Endothelial cell of umbilical vein (primary cell): Measurements from ENCODE around the gene SLC16A11. TPM values are rescaled to one million over a fixed set of nuclear protein-coding genes. Genes with fewer than 3 reads are reported as not detected.

Experiments used
- BruUV-seq: library from RNA; stranded (reverse); fragments of 400-500 nt; replicated peaks from 2 replicates; lab custom pipeline; 2021; lab: Mats Ljungman, UMichigan
- CTCF ChIA-PET: fragments of 300-600, 350-600 bp; sonication (Branson Sonifier 250); formaldehyde crosslinking; loops from one replicate; lab custom pipeline; 2021; ENCODE audit warnings: antibody characterized with exemption, inconsistent platforms; lab: Charles Lee
- POLR2A ChIA-PET: fragments of 300-600, 350-600 bp; sonication (Branson Sonifier 250); formaldehyde crosslinking; loops from one replicate; lab custom pipeline; 2021; ENCODE audit warnings: antibody characterized with exemption, inconsistent platforms; lab: Charles Lee
- DNase-seq: peaks from one replicate; pipeline ENCODE4 v3.0.0-alpha.2; 2011; ENCODE audit warnings: low read depth, low spot score
- FAIRE-seq: peaks from 2 replicates; lab custom pipeline; 2011; peaks lifted over from hg19 to GRCh38; lab: Jason Lieb, UNC
- H2AFZ ChIP-seq: 2 replicates; pipeline ENCODE4 v1.6.0; 2012; ENCODE audit warnings: low read depth, low read length, control low read depth, inconsistent platforms
- H3K27ac ChIP-seq: 2 replicates; pipeline ENCODE4 v1.5.1; 2011; ENCODE audit warnings: low read depth, mild to moderate bottlenecking, control low read depth, low read length, moderate library complexity; ENCODE audit not compliant: insufficient read depth
- H3K27me3 ChIP-seq, 2 experiments: 2 replicates each; pipeline versions ENCODE4 v1.6.0 to v1.6.1; 2011; ENCODE audit warnings: low read length in 2 of 2, mixed read lengths in 1 of 2; ENCODE audit not compliant: control insufficient read depth in 2 of 2, insufficient read depth in 2 of 2
- H3K36me3 ChIP-seq, 2 experiments: 2 replicates in 1 of 2; 3 replicates in 1 of 2; pipeline ENCODE4 v1.5.1; 2011; ENCODE audit warnings: low read length in 2 of 2, mild to moderate bottlenecking in 1 of 2, moderate library complexity in 1 of 2; ENCODE audit not compliant: control insufficient read depth in 2 of 2, insufficient read depth in 2 of 2; ENCODE audit errors: extremely low read depth in 1 of 2
- H3K4me1 ChIP-seq: 3 replicates; pipeline ENCODE4 v1.5.1; 2011; ENCODE audit warnings: mild to moderate bottlenecking, low read length; ENCODE audit not compliant: control insufficient read depth, insufficient read depth; ENCODE audit errors: extremely low read depth
- H3K4me2 ChIP-seq: 2 replicates; pipeline ENCODE4 v1.6.1; 2011; ENCODE audit warnings: low read length, control low read depth, mixed read lengths; ENCODE audit not compliant: insufficient read depth
- H3K4me3 ChIP-seq, 3 experiments: fragments of 200-600 bp in 1 of 3; sonication (generic), shearing (Covaris generic) in 1 of 3; replicated peaks in 1 of 3; 2 replicates each; pipeline ENCODE4 v1.5.1; 2011 to 2016; ENCODE audit warnings: control low read depth in 3 of 3, low read length in 3 of 3, mild to moderate bottlenecking in 2 of 3, inconsistent platforms in 1 of 3, low read depth in 1 of 3, moderate library complexity in 1 of 3; ENCODE audit not compliant: insufficient read depth in 1 of 3
- H3K79me2 ChIP-seq: 2 replicates; pipeline ENCODE4 v1.6.0; 2012; ENCODE audit warnings: low read length, inconsistent platforms; ENCODE audit not compliant: control insufficient read depth, insufficient read depth
- H3K9ac ChIP-seq: replicated peaks from 2 replicates; pipeline ENCODE3; 2011; ENCODE audit warnings: low read length, control low read depth; ENCODE audit not compliant: insufficient read depth; ENCODE audit errors: extremely low read depth
- H3K9me1 ChIP-seq: replicated peaks from 3 replicates; pipeline ENCODE4 v1.6.0; 2011; ENCODE audit warnings: mild to moderate bottlenecking, low read length; ENCODE audit not compliant: control insufficient read depth, insufficient read depth; ENCODE audit errors: extremely low read depth
- H3K9me3 ChIP-seq: replicated peaks from 2 replicates; pipeline ENCODE4 v1.5.1; 2012; ENCODE audit warnings: low read length, inconsistent platforms; ENCODE audit not compliant: control insufficient read depth, insufficient read depth
- H4K20me1 ChIP-seq: replicated peaks from 2 replicates; pipeline ENCODE3; 2011; ENCODE audit warnings: mild to moderate bottlenecking, low read length; ENCODE audit not compliant: control insufficient read depth, insufficient read depth; ENCODE audit errors: extremely low read depth
- CTCF ChIP-seq, 2 donors: IDR thresholded peaks; 1 replicate in 1 of 2; 2 replicates in 1 of 2; pipeline ENCODE4 v1.5.1; 2011; ENCODE audit warnings: low read length in 2 of 2, mild to moderate bottlenecking in 2 of 2, moderate library complexity in 2 of 2, control low read depth in 1 of 2, inconsistent platforms in 1 of 2, low read depth in 1 of 2; ENCODE audit not compliant: insufficient read depth in 1 of 2; ENCODE audit errors: extremely low read depth in 1 of 2
- EZH2 ChIP-seq: IDR thresholded peaks from 2 replicates; pipeline ENCODE4 v1.6.1; 2012; ENCODE audit warnings: borderline replicate concordance, low read depth, mild to moderate bottlenecking, moderate library complexity, low read length, inconsistent platforms; ENCODE audit not compliant: severe bottlenecking
- FOS ChIP-seq: IDR thresholded peaks from 2 replicates; pipeline ENCODE4 v1.6.1; 2011; ENCODE audit warnings: mild to moderate bottlenecking, low read length, moderate library complexity, borderline replicate concordance; ENCODE audit not compliant: insufficient read depth
- GATA2 ChIP-seq: IDR thresholded peaks from 2 replicates; pipeline ENCODE4 v1.7.0; 2011; ENCODE audit warnings: low read depth, mild to moderate bottlenecking, moderate library complexity, mixed read lengths, low read length; ENCODE audit not compliant: insufficient read length, insufficient read depth
- JUN ChIP-seq: IDR thresholded peaks from 2 replicates; pipeline ENCODE4 v1.6.1; 2011; ENCODE audit warnings: borderline replicate concordance, low read depth; ENCODE audit not compliant: insufficient read length, insufficient read depth
- MYC ChIP-seq: IDR thresholded peaks from one replicate; pipeline ENCODE4 v1.6.1; 2011; ENCODE audit warnings: mild to moderate bottlenecking, low read depth, low read length
- POLR2A ChIP-seq: IDR thresholded peaks from 2 replicates; pipeline ENCODE4 v1.6.1; 2012; ENCODE audit warnings: low read depth, mild to moderate bottlenecking, control low read depth, low read length
- POLR2AphosphoS5 ChIP-seq: IDR thresholded peaks from 2 replicates; pipeline ENCODE4 v1.6.1; 2012; ENCODE audit warnings: low read depth, mild to moderate bottlenecking, control low read depth, low read length, moderate library complexity; ENCODE audit not compliant: insufficient read depth
- dilution Hi-C: fragments of 300-500 bp; cut with MboI; formaldehyde crosslinking; loops from one replicate; pipeline ENCODE4 v1.15.0; 2019; ENCODE audit warnings: low sequenced_read_pairs; ENCODE audit not compliant: extremely low pct_ligation_motif_present
- intact Hi-C: fragments of 100-400 bp; cut with micrococcal nuclease; formaldehyde crosslinking; loops from one replicate; pipeline ENCODE4 v1.10.0; 2022
- polyA plus RNA-seq, 4 experiments: library from polyadenylated mRNA; depleted of rRNA in 3 of 4; stranded (reverse) in 3 of 4; unstranded in 1 of 4; fragments of >200 nt; gene quantifications; 2 replicates each; pipeline versions ENCODE4 v1.2.1 to v1.2.3, GENCODE V29; 2011 to 2012; ENCODE audit warnings: missing spikeins in 1 of 4
- total RNA-seq: library from RNA; stranded (reverse); gene quantifications from 2 replicates; pipeline ENCODE4 v1.2.3, GENCODE V29; 2021
- TF ChIP-seq, protein P1 (sequence below): IDR thresholded peaks from 2 replicates; pipeline ENCODE4 v1.6.1; 2011; ENCODE audit not compliant: insufficient read depth, insufficient read length

The SLC16A11 gene
- total and polyA plus RNA-seq, 2 donors (not counting 3 experiments of a cell fraction or from before 2014, with no cell fraction given), result 0.95 to 1.4 TPM

- ChIA-PET CTCF (interaction anchor here (0.6 to 3.6 kb wide), 6 partner anchors 12 to 113 kb away, joined by 3 to 91 read pairs (median 4); partner anchors contain the start of genes RNASEK and SLC16A13), POLR2A (interaction anchor here (0.7 to 3.4 kb wide), 6 partner anchors 9 to 1441 kb away, joined by 3 to 23 read pairs (median 6); partner anchors contain the start of genes RNASEK and SLC16A13)
These were observed 20.1 kb downstream of the SLC16A11 start for GRCh38 chr17:7023576-7024401.

More at GRCh38 chr17:7023576-7024401, 20.1 kb downstream of the SLC16A11 start:
- H3K27ac ChIP-seq, result peak overlapping the region; percentile 96
- BruUV-seq, result no TSS peak
- DNase-seq, result peak; percentile 100
- peaks cover 74% of the 10 kb centered on the region for H3K4me1 ChIP-seq
- no peaks in the 10 kb centered on the region for H3K9me3 ChIP-seq
- peak; percentile 94 for FAIRE-seq
- H3K36me3 ChIP-seq, result peaks cover 26 to 34% of the 10 kb centered on the region in 2 experiments
- peak overlapping the region; percentile 59 to 90 (median 76) for H3K4me3 ChIP-seq
- peak overlapping the region; percentile 100 for H3K9ac ChIP-seq
- no peaks in the 10 kb centered on the region for H4K20me1 ChIP-seq
- intact Hi-C loops (loop anchor here (2.0 to 10.0 kb wide), 2 partner anchors 271 to 831 kb away; partner anchors contain the start of genes CYB5D1, NAA38 and TMEM88), dilution Hi-C loops (no loop called here)
- H2AFZ ChIP-seq, result no peak overlapping the region
- peak overlapping the region; percentile 79 for H3K4me2 ChIP-seq
- peak; percentile 78 for TF ChIP-seq POLR2A
- no peak for TF ChIP-seq CTCF (IDR thresholded peaks at IDR 0.05; ENCODE audit: extremely low read depth in 1 of 2, insufficient read depth in 1 of 2, low read depth in 1 of 2, low read length in 2 of 2)
- no peak for TF ChIP-seq GATA2
- TF ChIP-seq, protein P1, sequence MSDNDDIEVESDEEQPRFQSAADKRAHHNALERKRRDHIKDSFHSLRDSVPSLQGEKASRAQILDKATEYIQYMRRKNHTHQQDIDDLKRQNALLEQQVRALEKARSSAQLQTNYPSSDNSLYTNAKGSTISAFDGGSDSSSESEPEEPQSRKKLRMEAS, result peak; percentile 33
- TF ChIP-seq EZH2, result no peak
- TF ChIP-seq POLR2AphosphoS5, result peak; percentile 91
- no peak for TF ChIP-seq MYC
- no peak for TF ChIP-seq JUN
- no peak for TF ChIP-seq FOS
- H3K79me2 ChIP-seq, result peaks cover 57% of the 10 kb centered on the region
- H3K27me3 ChIP-seq, result no peaks in the 10 kb centered on the region
- no peaks in the 10 kb centered on the region for H3K9me1 ChIP-seq
